Fibroblast of lung (primary cell): ENCODE results near the gene APOBEC4. TPM values are rescaled to one million over a fixed set of nuclear protein-coding genes. Genes with fewer than 3 reads are reported as not detected.

Experiments used
- DNase-seq, 2 donors: peaks; one replicate each; pipeline versions ENCODE4 v3.0.0 to v3.0.0-alpha.2; 2010; ENCODE audit warnings: low read depth in 2 of 2
- H2AFZ ChIP-seq: 2 replicates; pipeline ENCODE4 v1.5.1; 2012; ENCODE audit warnings: low read length, control low read depth, inconsistent platforms
- H3K27ac ChIP-seq: 2 replicates; pipeline ENCODE4 v1.5.1; 2011; ENCODE audit warnings: low read length, control low read depth; ENCODE audit not compliant: insufficient read depth
- H3K27me3 ChIP-seq: 2 replicates; pipeline ENCODE4 v1.5.1; 2011; ENCODE audit warnings: mild to moderate bottlenecking, low read length; ENCODE audit not compliant: control insufficient read depth, insufficient read depth
- H3K36me3 ChIP-seq: 2 replicates; pipeline ENCODE4 v1.5.1; 2011; ENCODE audit warnings: low read length; ENCODE audit not compliant: control insufficient read depth, insufficient read depth
- H3K4me1 ChIP-seq: 2 replicates; pipeline ENCODE4 v1.5.1; 2011; ENCODE audit warnings: low read length; ENCODE audit not compliant: control insufficient read depth, insufficient read depth; ENCODE audit errors: extremely low read depth
- H3K4me2 ChIP-seq: 2 replicates; pipeline ENCODE4 v1.5.1; 2011; ENCODE audit warnings: low read length, control low read depth; ENCODE audit not compliant: insufficient read depth; ENCODE audit errors: extremely low read depth
- H3K4me3 ChIP-seq, 4 experiments: fragments of 200-600 bp in 1 of 4; sonication (generic) in 1 of 4; replicated peaks in 1 of 4; 2 replicates each; pipeline ENCODE4 v1.5.1; 2011 to 2016; ENCODE audit warnings: low read length in 4 of 4, low read depth in 3 of 4, mild to moderate bottlenecking in 3 of 4, control low read depth in 2 of 4, inconsistent platforms in 1 of 4, mixed read lengths in 1 of 4; ENCODE audit not compliant: insufficient read depth in 1 of 4; ENCODE audit errors: control extremely low read depth in 1 of 4
- H3K79me2 ChIP-seq: 2 replicates; pipeline ENCODE4 v1.5.1; 2012; ENCODE audit warnings: mild to moderate bottlenecking, low read length, inconsistent platforms; ENCODE audit not compliant: control insufficient read depth, insufficient read depth
- H3K9ac ChIP-seq: 2 replicates; pipeline ENCODE4 v1.5.1; 2011; ENCODE audit warnings: mild to moderate bottlenecking, low read length, control low read depth; ENCODE audit not compliant: insufficient read depth
- H3K9me3 ChIP-seq: 2 replicates; pipeline ENCODE4 v1.5.1; 2012; ENCODE audit warnings: low read depth, low read length; ENCODE audit not compliant: control insufficient read depth, insufficient read depth
- H4K20me1 ChIP-seq: 2 replicates; pipeline ENCODE4 v1.5.1; 2011; ENCODE audit warnings: low read length; ENCODE audit not compliant: control insufficient read depth, insufficient read depth; ENCODE audit errors: extremely low read depth
- CTCF ChIP-seq, 2 donors: IDR thresholded peaks in 1 of 2; conservative IDR thresholded peaks in 1 of 2; 1 replicate in 1 of 2; 2 replicates in 1 of 2; pipeline ENCODE4 v1.5.1; 2011 to 2012; ENCODE audit warnings: low read length in 2 of 2, control low read depth in 1 of 2, inconsistent platforms in 1 of 2, low read depth in 1 of 2, mild to moderate bottlenecking in 1 of 2
- EZH2 ChIP-seq: IDR thresholded peaks from 2 replicates; pipeline ENCODE4 v1.5.1; 2012; ENCODE audit warnings: low read length, control low read depth, mild to moderate bottlenecking; ENCODE audit errors: missing control alignments
- polyA plus RNA-seq, 2 donors: library from polyadenylated mRNA; depleted of rRNA in 1 of 2; stranded (reverse) in 1 of 2; unstranded in 1 of 2; fragments of >200 nt; gene quantifications; 2 replicates each; pipeline ENCODE4 v1.2.1, GENCODE V29; 2011 to 2012; ENCODE audit warnings: missing spikeins in 1 of 2
- total RNA-seq: library from RNA; depleted of rRNA; stranded (reverse); fragments of >200 nt; gene quantifications from 2 replicates; pipeline ENCODE4 v1.2.1, GENCODE V29; 2014

The APOBEC4 gene
- total and polyA plus RNA-seq, 2 donors (not counting 1 experiment from before 2014, with no cell fraction given): not detected

GRCh38 chr1:183696981-183697380, 43.9 kb upstream of the APOBEC4 start:
- H3K27me3 ChIP-seq: no peaks in the 10 kb centered on the region
- no peak overlapping the region for H3K4me2 ChIP-seq
- no peaks in the 10 kb centered on the region for H4K20me1 ChIP-seq
- no peak overlapping the region for H3K27ac ChIP-seq
- H3K9ac ChIP-seq: no peak overlapping the region
- H3K4me1 ChIP-seq: no peaks in the 10 kb centered on the region
- no peaks in the 10 kb centered on the region for H3K36me3 ChIP-seq
- no peaks in the 10 kb centered on the region for H3K9me3 ChIP-seq
- no peak overlapping the region for H3K4me3 ChIP-seq
- no peak for DNase-seq
- H2AFZ ChIP-seq: no peak overlapping the region
- TF ChIP-seq EZH2 (no peak), CTCF (conservative IDR thresholded peaks at IDR 0.05 in 1 of 2, IDR thresholded peaks at IDR 0.05 in 1 of 2; ENCODE audit: low read depth in 1 of 2, low read length in 2 of 2) (no peak)
- H3K79me2 ChIP-seq: no peaks in the 10 kb centered on the region

GRCh38 chr1:183694755-183695154, 41.6 kb upstream of the APOBEC4 start:
- H3K9ac ChIP-seq: no peak overlapping the region
- H3K27me3 ChIP-seq: no peaks in the 10 kb centered on the region
- TF ChIP-seq EZH2: no peak
- H3K27ac ChIP-seq: no peak overlapping the region
- H3K4me1 ChIP-seq: no peaks in the 10 kb centered on the region
- H4K20me1 ChIP-seq: no peaks in the 10 kb centered on the region
- no peaks in the 10 kb centered on the region for H3K36me3 ChIP-seq
- no peak overlapping the region for H3K4me3 ChIP-seq
- H3K79me2 ChIP-seq: no peaks in the 10 kb centered on the region
- H3K4me2 ChIP-seq: no peak overlapping the region
- H2AFZ ChIP-seq: no peak overlapping the region
- no peaks in the 10 kb centered on the region for H3K9me3 ChIP-seq
- no peak for DNase-seq

GRCh38 chr1:183694066-183694465, 41.0 kb upstream of the APOBEC4 start:
- Histone ChIP-seq H3K36me3 (no peaks in the 10 kb centered on the region), H3K9ac (no peak overlapping the region), H3K27ac (no peak overlapping the region), H4K20me1 (no peaks in the 10 kb centered on the region), H3K27me3 (no peaks in the 10 kb centered on the region), H3K4me1 (no peaks in the 10 kb centered on the region), H3K9me3 (no peaks in the 10 kb centered on the region), H3K4me2 (no peak overlapping the region), H2AFZ (no peak overlapping the region), H3K4me3 (no peak overlapping the region), H3K79me2 (no peaks in the 10 kb centered on the region)
- DNase-seq: no peak
- TF ChIP-seq EZH2 (no peak), CTCF (conservative IDR thresholded peaks at IDR 0.05 in 1 of 2, IDR thresholded peaks at IDR 0.05 in 1 of 2; ENCODE audit: low read depth in 1 of 2, low read length in 2 of 2) (no peak)
